HEK293 (cell line): ENCODE measurements around the gene SIGMAR1.

ENCODE experiments used
- HOXC10 ChIP-seq: sonication (generic); formaldehyde crosslinking; IDR thresholded peaks from 2 replicates; pipeline ENCODE4 v1.8.1; 2023; ENCODE audit warnings: mild to moderate bottlenecking, missing genetic modification reagents
- KLF7 ChIP-seq: fragments of 450-650 bp; formaldehyde crosslinking; IDR thresholded peaks from 2 replicates; pipeline ENCODE4 v1.5.1; 2016; ENCODE audit warnings: missing biosample characterization, missing genetic modification characterization, borderline replicate concordance
- KLF9 ChIP-seq: fragments of 450-650 bp; formaldehyde crosslinking; IDR thresholded peaks from 2 replicates; pipeline ENCODE4 v1.5.1; 2016; ENCODE audit warnings: missing biosample characterization, missing genetic modification characterization, low read depth
- OVOL3 ChIP-seq: fragments of 450-650 bp; formaldehyde crosslinking; IDR thresholded peaks from 2 replicates; pipeline ENCODE4 v1.5.1; 2016; ENCODE audit warnings: missing biosample characterization, missing genetic modification characterization
- PATZ1 ChIP-seq: fragments of 450-650 bp; formaldehyde crosslinking; IDR thresholded peaks from 2 replicates; pipeline ENCODE4 v1.5.1; 2016; ENCODE audit warnings: missing biosample characterization, missing genetic modification characterization
- PRDM1 ChIP-seq: fragments of 450-650 bp; formaldehyde crosslinking; IDR thresholded peaks from 2 replicates; pipeline ENCODE4; 2016; ENCODE audit warnings: missing biosample characterization, missing genetic modification characterization
- SETDB1 ChIP-seq: IDR thresholded peaks from one replicate; pipeline ENCODE4 v1.6.1; 2017; ENCODE audit warnings: mild to moderate bottlenecking, low read length, moderate library complexity, mixed read lengths; ENCODE audit not compliant: insufficient read length
- ZIC2 ChIP-seq: fragments of 450-650 bp; formaldehyde crosslinking; IDR thresholded peaks from 2 replicates; pipeline ENCODE4 v1.5.1; 2016; ENCODE audit warnings: missing biosample characterization, missing genetic modification characterization
- ZNF121 ChIP-seq: fragments of 450-650 bp; formaldehyde crosslinking; IDR thresholded peaks from 2 replicates; pipeline ENCODE4 v1.5.1; 2016; ENCODE audit warnings: missing biosample characterization, missing genetic modification characterization
- ZNF140 ChIP-seq: fragments of 450-650 bp; formaldehyde crosslinking; IDR thresholded peaks from 2 replicates; pipeline ENCODE4 v1.5.1; 2016; ENCODE audit warnings: missing biosample characterization, missing genetic modification characterization
- ZNF155 ChIP-seq: fragments of 450-650 bp; formaldehyde crosslinking; IDR thresholded peaks from 2 replicates; pipeline ENCODE4 v1.5.1; 2016; ENCODE audit warnings: missing biosample characterization, missing genetic modification characterization
- ZNF18 ChIP-seq: fragments of 450-650 bp; formaldehyde crosslinking; IDR thresholded peaks from 2 replicates; pipeline ENCODE4 v1.5.1; 2016; ENCODE audit warnings: missing biosample characterization, missing genetic modification characterization
- ZNF184 ChIP-seq: fragments of 450-650 bp; IDR thresholded peaks from 2 replicates; pipeline ENCODE4 v1.5.1; 2018; ENCODE audit warnings: missing biosample characterization, mild to moderate bottlenecking, missing genetic modification characterization
- ZNF335 ChIP-seq: fragments of 450-650 bp; formaldehyde crosslinking; conservative IDR thresholded peaks from 2 replicates; pipeline ENCODE4 v1.5.1; 2016; ENCODE audit warnings: missing biosample characterization, missing genetic modification characterization
- ZNF37A ChIP-seq: fragments of 450-650 bp; IDR thresholded peaks from 2 replicates; pipeline ENCODE4 v1.5.1; 2018; ENCODE audit warnings: missing biosample characterization, missing genetic modification characterization
- ZNF514 ChIP-seq: fragments of 450-650 bp; formaldehyde crosslinking; IDR thresholded peaks from 2 replicates; pipeline ENCODE4 v1.5.1; 2016; ENCODE audit warnings: missing biosample characterization, missing genetic modification characterization
- ZNF580 ChIP-seq: fragments of 450-650 bp; formaldehyde crosslinking; IDR thresholded peaks from 2 replicates; pipeline ENCODE4 v1.5.1; 2016; ENCODE audit warnings: missing biosample characterization, missing genetic modification characterization
- ZNF621 ChIP-seq: fragments of 450-650 bp; formaldehyde crosslinking; IDR thresholded peaks from 2 replicates; pipeline ENCODE4 v1.5.1; 2017; ENCODE audit warnings: missing biosample characterization, missing genetic modification characterization
- ZNF629 ChIP-seq: fragments of 450-650 bp; formaldehyde crosslinking; IDR thresholded peaks from 2 replicates; pipeline ENCODE4 v1.5.1; 2017; ENCODE audit warnings: missing biosample characterization, missing genetic modification characterization
- ZNF654 ChIP-seq: fragments of 450-650 bp; formaldehyde crosslinking; IDR thresholded peaks from 2 replicates; pipeline ENCODE4 v1.5.1; 2016; ENCODE audit warnings: low read depth, missing biosample characterization, missing genetic modification characterization
- ZNF701 ChIP-seq: fragments of 450-650 bp; formaldehyde crosslinking; IDR thresholded peaks from 2 replicates; pipeline ENCODE4 v1.5.1; 2016; ENCODE audit warnings: missing biosample characterization, missing genetic modification characterization
- ZNF747 ChIP-seq: fragments of 450-650 bp; formaldehyde crosslinking; IDR thresholded peaks from 2 replicates; pipeline ENCODE4 v1.5.1; 2016; ENCODE audit warnings: missing biosample characterization, missing genetic modification characterization
- ZNF76 ChIP-seq: fragments of 450-650 bp; formaldehyde crosslinking; IDR thresholded peaks from 2 replicates; pipeline ENCODE4; 2016; ENCODE audit warnings: low read depth, missing biosample characterization, missing genetic modification characterization, borderline replicate concordance
- ZNF843 ChIP-seq: fragments of 450-650 bp; formaldehyde crosslinking; IDR thresholded peaks from 2 replicates; pipeline ENCODE4 v1.5.1; 2016; ENCODE audit warnings: missing biosample characterization, missing genetic modification characterization
- TF ChIP-seq, protein P1 (sequence below): fragments of 450-650 bp; formaldehyde crosslinking; IDR thresholded peaks from 2 replicates; pipeline ENCODE4 v1.5.1; 2017; ENCODE audit warnings: missing biosample characterization, missing genetic modification characterization
- TF ChIP-seq, protein P2 (sequence below): fragments of 450-650 bp; formaldehyde crosslinking; IDR thresholded peaks from 2 replicates; pipeline ENCODE4 v1.5.0; 2017; ENCODE audit warnings: missing biosample characterization, missing genetic modification characterization, borderline replicate concordance
- TF ChIP-seq, protein P3 (sequence below): fragments of 450-650 bp; formaldehyde crosslinking; IDR thresholded peaks from 2 replicates; pipeline ENCODE4 v1.5.1; 2016; ENCODE audit warnings: missing biosample characterization, missing genetic modification characterization
- TF ChIP-seq, protein P4 (sequence below): fragments of 450-650 bp; formaldehyde crosslinking; IDR thresholded peaks from 2 replicates; pipeline ENCODE4 v1.5.1; 2017; ENCODE audit warnings: missing biosample characterization, mild to moderate bottlenecking, missing genetic modification characterization, moderate library complexity

The SIGMAR1 gene

DNA sequence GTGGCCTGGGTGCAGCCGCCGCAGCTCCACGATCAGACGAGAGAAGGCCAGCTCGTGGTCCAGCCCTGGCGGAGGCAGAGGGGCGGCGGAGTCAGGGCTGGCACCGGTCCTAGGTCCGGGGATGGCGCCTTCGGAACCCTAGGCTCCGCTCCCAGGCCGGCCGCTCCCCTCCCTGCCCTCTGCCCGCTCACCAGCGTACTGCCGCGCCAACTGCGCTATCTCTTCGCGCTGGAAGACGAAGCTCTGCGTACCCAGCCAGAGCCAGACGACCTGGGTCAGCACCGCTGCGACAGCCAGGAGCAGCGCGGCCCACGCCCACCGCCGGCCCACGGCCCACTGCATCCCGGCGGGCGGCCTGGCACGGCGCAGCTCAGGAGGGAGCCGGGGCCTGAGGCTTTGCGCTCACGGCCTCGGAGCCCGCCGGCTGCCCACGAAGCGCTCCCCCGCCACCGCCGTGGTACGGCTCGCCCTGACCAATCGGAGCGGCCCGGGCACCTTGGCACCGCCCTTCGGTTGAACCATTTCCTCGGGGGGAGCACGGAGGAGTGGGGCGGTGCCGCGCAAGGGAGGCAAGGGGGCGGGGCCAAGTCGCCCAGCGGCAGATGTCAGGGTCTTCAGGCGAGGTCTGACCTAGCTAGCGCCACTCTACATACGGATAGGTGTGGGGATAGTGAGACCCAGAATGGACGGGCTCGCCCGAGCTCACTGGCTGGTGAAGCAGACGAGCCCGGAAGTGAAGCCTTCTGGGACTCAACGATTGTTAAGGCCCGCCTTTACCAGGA, at the start of gene SIGMAR1 (continued):
- TF ChIP-seq PATZ1 (tag by site-specific recombination) (peak; percentile 80), ZNF335 (tag by site-specific recombination) (peak; percentile 82), ZNF843 (tag by site-specific recombination) (no peak), ZNF701 (tag by site-specific recombination) (no peak), ZNF18 (tag by site-specific recombination) (no peak), ZNF121 (tag by site-specific recombination) (no peak), OVOL3 (tag by site-specific recombination) (no peak), ZNF155 (tag by site-specific recombination) (no peak), ZNF621 (tag by site-specific recombination) (no peak), ZNF514 (tag by site-specific recombination) (no peak), ZNF747 (tag by site-specific recombination) (no peak), ZNF580 (tag by site-specific recombination) (no peak), ZNF654 (tag by site-specific recombination) (no peak), ZNF629 (tag by site-specific recombination) (no peak), ZIC2 (tag by site-specific recombination) (peak; percentile 53; the same call in 1 of the 2 replicates), HOXC10 (CRISPR knock-in tag) (0 out of 2 replicates have a peak, but pooled peaks have one; percentile 86), ZNF140 (tag by site-specific recombination) (no peak), SETDB1 (no peak), ZNF76 (tag by site-specific recombination) (peak; percentile 62; the same call in 1 of the 2 replicates), ZNF184 (tag by site-specific recombination) (no peak), PRDM1 (tag by site-specific recombination) (no peak), ZNF37A (tag by site-specific recombination) (peak; percentile 91), KLF9 (tag by site-specific recombination) (peak; percentile 95), KLF7 (peak; percentile 88)
- TF ChIP-seq, protein P1, sequence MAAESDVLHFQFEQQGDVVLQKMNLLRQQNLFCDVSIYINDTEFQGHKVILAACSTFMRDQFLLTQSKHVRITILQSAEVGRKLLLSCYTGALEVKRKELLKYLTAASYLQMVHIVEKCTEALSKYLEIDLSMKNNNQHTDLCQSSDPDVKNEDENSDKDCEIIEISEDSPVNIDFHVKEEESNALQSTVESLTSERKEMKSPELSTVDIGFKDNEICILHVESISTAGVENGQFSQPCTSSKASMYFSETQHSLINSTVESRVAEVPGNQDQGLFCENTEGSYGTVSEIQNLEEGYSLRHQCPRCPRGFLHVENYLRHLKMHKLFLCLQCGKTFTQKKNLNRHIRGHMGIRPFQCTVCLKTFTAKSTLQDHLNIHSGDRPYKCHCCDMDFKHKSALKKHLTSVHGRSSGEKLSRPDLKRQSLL (tag by site-specific recombination) = 0 out of 2 replicates have a peak, but pooled peaks have one; percentile 25
- TF ChIP-seq, protein P2, sequence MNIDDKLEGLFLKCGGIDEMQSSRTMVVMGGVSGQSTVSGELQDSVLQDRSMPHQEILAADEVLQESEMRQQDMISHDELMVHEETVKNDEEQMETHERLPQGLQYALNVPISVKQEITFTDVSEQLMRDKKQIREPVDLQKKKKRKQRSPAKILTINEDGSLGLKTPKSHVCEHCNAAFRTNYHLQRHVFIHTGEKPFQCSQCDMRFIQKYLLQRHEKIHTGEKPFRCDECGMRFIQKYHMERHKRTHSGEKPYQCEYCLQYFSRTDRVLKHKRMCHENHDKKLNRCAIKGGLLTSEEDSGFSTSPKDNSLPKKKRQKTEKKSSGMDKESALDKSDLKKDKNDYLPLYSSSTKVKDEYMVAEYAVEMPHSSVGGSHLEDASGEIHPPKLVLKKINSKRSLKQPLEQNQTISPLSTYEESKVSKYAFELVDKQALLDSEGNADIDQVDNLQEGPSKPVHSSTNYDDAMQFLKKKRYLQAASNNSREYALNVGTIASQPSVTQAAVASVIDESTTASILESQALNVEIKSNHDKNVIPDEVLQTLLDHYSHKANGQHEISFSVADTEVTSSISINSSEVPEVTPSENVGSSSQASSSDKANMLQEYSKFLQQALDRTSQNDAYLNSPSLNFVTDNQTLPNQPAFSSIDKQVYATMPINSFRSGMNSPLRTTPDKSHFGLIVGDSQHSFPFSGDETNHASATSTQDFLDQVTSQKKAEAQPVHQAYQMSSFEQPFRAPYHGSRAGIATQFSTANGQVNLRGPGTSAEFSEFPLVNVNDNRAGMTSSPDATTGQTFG = no peak
- TF ChIP-seq, protein P3, sequence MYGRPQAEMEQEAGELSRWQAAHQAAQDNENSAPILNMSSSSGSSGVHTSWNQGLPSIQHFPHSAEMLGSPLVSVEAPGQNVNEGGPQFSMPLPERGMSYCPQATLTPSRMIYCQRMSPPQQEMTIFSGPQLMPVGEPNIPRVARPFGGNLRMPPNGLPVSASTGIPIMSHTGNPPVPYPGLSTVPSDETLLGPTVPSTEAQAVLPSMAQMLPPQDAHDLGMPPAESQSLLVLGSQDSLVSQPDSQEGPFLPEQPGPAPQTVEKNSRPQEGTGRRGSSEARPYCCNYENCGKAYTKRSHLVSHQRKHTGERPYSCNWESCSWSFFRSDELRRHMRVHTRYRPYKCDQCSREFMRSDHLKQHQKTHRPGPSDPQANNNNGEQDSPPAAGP = no peak
- TF ChIP-seq, protein P4, sequence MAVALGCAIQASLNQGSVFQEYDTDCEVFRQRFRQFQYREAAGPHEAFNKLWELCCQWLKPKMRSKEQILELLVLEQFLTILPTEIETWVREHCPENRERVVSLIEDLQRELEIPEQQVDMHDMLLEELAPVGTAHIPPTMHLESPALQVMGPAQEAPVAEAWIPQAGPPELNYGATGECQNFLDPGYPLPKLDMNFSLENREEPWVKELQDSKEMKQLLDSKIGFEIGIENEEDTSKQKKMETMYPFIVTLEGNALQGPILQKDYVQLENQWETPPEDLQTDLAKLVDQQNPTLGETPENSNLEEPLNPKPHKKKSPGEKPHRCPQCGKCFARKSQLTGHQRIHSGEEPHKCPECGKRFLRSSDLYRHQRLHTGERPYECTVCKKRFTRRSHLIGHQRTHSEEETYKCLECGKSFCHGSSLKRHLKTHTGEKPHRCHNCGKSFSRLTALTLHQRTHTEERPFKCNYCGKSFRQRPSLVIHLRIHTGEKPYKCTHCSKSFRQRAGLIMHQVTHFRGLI (tag by site-specific recombination) = no peak
